Osteoblast (primary cell): ENCODE measurements around the gene KIF6. TPM values are rescaled to one million over a fixed set of nuclear protein-coding genes. Genes with fewer than 3 reads are reported as not detected.

Experiments used
- DNase-seq: peaks from one replicate; pipeline ENCODE4 v3.0.0; 2011; ENCODE audit warnings: low spot score, mixed read lengths; ENCODE audit not compliant: insufficient read length; ENCODE audit errors: missing footprints
- H2AFZ ChIP-seq: 2 replicates; pipeline ENCODE4 v1.6.0; 2011; ENCODE audit warnings: mild to moderate bottlenecking, low read length
- H3K27ac ChIP-seq: 2 replicates; pipeline ENCODE4 v1.5.1; 2011; ENCODE audit warnings: mild to moderate bottlenecking, low read depth, low read length, moderate library complexity
- H3K27me3 ChIP-seq: 2 replicates; pipeline ENCODE4 v1.6.0; 2012; ENCODE audit warnings: mild to moderate bottlenecking, control low read depth, inconsistent platforms, low read length, moderate library complexity; ENCODE audit not compliant: insufficient read depth
- H3K36me3 ChIP-seq: 2 replicates; pipeline ENCODE4 v1.5.1; 2011; ENCODE audit warnings: mild to moderate bottlenecking, low read length, control low read depth, moderate library complexity; ENCODE audit not compliant: insufficient read depth
- H3K4me1 ChIP-seq: 2 replicates; pipeline ENCODE4 v1.5.1; 2011; ENCODE audit warnings: mild to moderate bottlenecking, low read length, control low read depth, moderate library complexity; ENCODE audit not compliant: insufficient read depth
- H3K4me2 ChIP-seq: 2 replicates; pipeline ENCODE4 v1.6.0; 2011; ENCODE audit warnings: mild to moderate bottlenecking, low read length; ENCODE audit not compliant: insufficient read depth
- H3K4me3 ChIP-seq: fragments of 200-600 bp; sonication (generic); 3 replicates; pipeline ENCODE4 v1.5.1; 2012; ENCODE audit warnings: mild to moderate bottlenecking, low read length, inconsistent platforms; ENCODE audit not compliant: insufficient read depth
- H3K79me2 ChIP-seq: 2 replicates; pipeline ENCODE4 v1.6.0; 2012; ENCODE audit warnings: mild to moderate bottlenecking, low read length, control low read depth, inconsistent platforms; ENCODE audit not compliant: insufficient read depth
- H3K9me3 ChIP-seq: 2 replicates; pipeline ENCODE4 v1.5.1; 2011; ENCODE audit warnings: low read depth, low read length, control low read depth
- H4K20me1 ChIP-seq: 2 replicates; pipeline ENCODE4 v1.6.0; 2012; ENCODE audit warnings: mild to moderate bottlenecking, low read length, control low read depth; ENCODE audit not compliant: insufficient read depth
- CTCF ChIP-seq: IDR thresholded peaks from 2 replicates; pipeline ENCODE4 v1.5.1; 2011; ENCODE audit warnings: mild to moderate bottlenecking, low read depth, low read length, moderate library complexity; ENCODE audit errors: extremely low read depth
- total RNA-seq: library from RNA; depleted of rRNA; stranded (reverse); fragments of >200 nt; gene quantifications from 2 replicates; pipeline ENCODE4 v1.2.3, GENCODE V29; 2012

KIF6 gene
- total RNA-seq, 1 donor, result 1.4 TPM

- H3K27ac ChIP-seq, result no peak overlapping the region
- H4K20me1 ChIP-seq, result no peaks in the 10 kb centered on the region
- no peak for TF ChIP-seq CTCF
- H3K36me3 ChIP-seq, result no peaks in the 10 kb centered on the region
- no peak overlapping the region for H3K4me2 ChIP-seq
- H3K4me1 ChIP-seq, result no peaks in the 10 kb centered on the region
- no peak overlapping the region for H2AFZ ChIP-seq
- H3K79me2 ChIP-seq, result no peaks in the 10 kb centered on the region
- no peaks in the 10 kb centered on the region for H3K27me3 ChIP-seq
- DNase-seq, result peak; percentile 69
- no peaks in the 10 kb centered on the region for H3K9me3 ChIP-seq
- H3K4me3 ChIP-seq, result no peak overlapping the region
Observed at GRCh38 chr6:39328066-39328465, 397.1 kb downstream of the KIF6 start.

GRCh38 chr6:39327507-39327906, 397.7 kb downstream of the KIF6 start:
- no peak for TF ChIP-seq CTCF
- Histone ChIP-seq H3K9me3 (no peaks in the 10 kb centered on the region), H4K20me1 (no peaks in the 10 kb centered on the region), H3K27ac (no peak overlapping the region), H3K27me3 (no peaks in the 10 kb centered on the region), H3K4me3 (no peak overlapping the region), H2AFZ (no peak overlapping the region), H3K4me1 (no peaks in the 10 kb centered on the region), H3K36me3 (no peaks in the 10 kb centered on the region), H3K4me2 (no peak overlapping the region), H3K79me2 (no peaks in the 10 kb centered on the region)
- no peak for DNase-seq

- Histone ChIP-seq H3K4me3 (no peak within 1 kb of the TSS), H3K79me2 (no peaks in the 10 kb centered on the region), H3K27me3 (peaks cover 16% of the 10 kb centered on the region), H4K20me1 (no peaks in the 10 kb centered on the region), H3K36me3 (no peaks in the 10 kb centered on the region), H3K4me1 (no peaks in the 10 kb centered on the region), H3K4me2 (no peak within 1 kb of the TSS), H2AFZ (no peak within 1 kb of the TSS), H3K27ac (no peak within 1 kb of the TSS), H3K9me3 (no peaks in the 10 kb centered on the region)
- DNase-seq, result no peak
- TF ChIP-seq CTCF, result no peak
Observed at GRCh38 chr6:39322306-39322850, 402.8 kb downstream of the KIF6 start, which contains the start of gene KCNK16. TSS of gene KCNK16 (minus strand) at chr6:39322702. CDS start at chr6:39322540, 162 bp downstream.

GRCh38 chr6:39321761-39322160, 403.4 kb downstream of the KIF6 start:
- Histone ChIP-seq H3K27me3 (peaks cover 16% of the 10 kb centered on the region), H3K4me1 (no peaks in the 10 kb centered on the region), H3K36me3 (no peaks in the 10 kb centered on the region)

More at GRCh38 chr6:39321761-39322160, 403.4 kb downstream of the KIF6 start:
- Histone ChIP-seq H3K4me3 (no peak overlapping the region), H3K9me3 (no peaks in the 10 kb centered on the region), H3K27ac (no peak overlapping the region), H3K4me2 (no peak overlapping the region), H3K79me2 (no peaks in the 10 kb centered on the region), H4K20me1 (no peaks in the 10 kb centered on the region), H2AFZ (no peak overlapping the region)
- DNase-seq, result no peak
- no peak for TF ChIP-seq CTCF
